Uterus (tissue), 2 donors: ENCODE measurements around the gene DPY30.

ENCODE experiments used
- POLR2A ChIP-seq, 2 donors: fragments of 450-650 bp; IDR thresholded peaks; one replicate each; pipeline ENCODE4 v1.6.1; 2016; ENCODE audit warnings: antibody characterized with exemption in 2 of 2, mild to moderate bottlenecking in 1 of 2, moderate library complexity in 1 of 2
- TF ChIP-seq, protein P1 (sequence below), 4 experiments: fragments of 200-600 bp in 2 of 4; fragments of 450-650 bp in 2 of 4; sonication (generic) in 2 of 4; IDR thresholded peaks; one replicate each; pipeline ENCODE4 v1.5.1; 2016 to 2019; ENCODE audit warnings: antibody characterized with exemption in 4 of 4, mild to moderate bottlenecking in 2 of 4, moderate library complexity in 1 of 4

DNA sequence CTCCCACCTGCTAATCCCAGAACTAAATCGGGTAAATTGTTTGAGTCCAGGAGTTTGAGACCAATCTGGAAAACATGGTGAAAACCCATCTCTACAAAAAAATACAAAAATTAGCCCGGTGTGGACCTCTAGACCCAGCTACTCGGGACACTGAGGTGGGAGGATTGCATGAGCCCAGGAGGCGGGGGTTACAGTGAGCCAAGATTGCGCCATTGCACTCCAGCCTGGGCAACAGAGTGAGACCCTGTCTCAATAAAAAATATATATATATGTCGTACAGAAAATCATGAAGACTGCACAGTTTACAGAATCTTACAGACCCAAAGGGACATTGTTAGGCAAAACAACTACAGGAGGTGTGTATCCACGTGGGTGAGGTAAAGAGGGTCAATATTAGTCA lies 4.0 kb upstream of the DPY30 start:
- TF ChIP-seq, protein P1, sequence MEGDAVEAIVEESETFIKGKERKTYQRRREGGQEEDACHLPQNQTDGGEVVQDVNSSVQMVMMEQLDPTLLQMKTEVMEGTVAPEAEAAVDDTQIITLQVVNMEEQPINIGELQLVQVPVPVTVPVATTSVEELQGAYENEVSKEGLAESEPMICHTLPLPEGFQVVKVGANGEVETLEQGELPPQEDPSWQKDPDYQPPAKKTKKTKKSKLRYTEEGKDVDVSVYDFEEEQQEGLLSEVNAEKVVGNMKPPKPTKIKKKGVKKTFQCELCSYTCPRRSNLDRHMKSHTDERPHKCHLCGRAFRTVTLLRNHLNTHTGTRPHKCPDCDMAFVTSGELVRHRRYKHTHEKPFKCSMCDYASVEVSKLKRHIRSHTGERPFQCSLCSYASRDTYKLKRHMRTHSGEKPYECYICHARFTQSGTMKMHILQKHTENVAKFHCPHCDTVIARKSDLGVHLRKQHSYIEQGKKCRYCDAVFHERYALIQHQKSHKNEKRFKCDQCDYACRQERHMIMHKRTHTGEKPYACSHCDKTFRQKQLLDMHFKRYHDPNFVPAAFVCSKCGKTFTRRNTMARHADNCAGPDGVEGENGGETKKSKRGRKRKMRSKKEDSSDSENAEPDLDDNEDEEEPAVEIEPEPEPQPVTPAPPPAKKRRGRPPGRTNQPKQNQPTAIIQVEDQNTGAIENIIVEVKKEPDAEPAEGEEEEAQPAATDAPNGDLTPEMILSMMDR (IDR thresholded peaks at IDR 0.05) = no peak
- TF ChIP-seq POLR2A (IDR thresholded peaks at IDR 0.05) = no peak
